A549 (cell line): Measurements from ENCODE around the gene OTUD4. TPM values are rescaled to one million over a fixed set of nuclear protein-coding genes. Genes with fewer than 3 reads are reported as not detected.

ENCODE experiments used
- ATAC-seq, 2 experiments: fragments of 200-7000 bp in 1 of 2; fragments of >200 bp in 1 of 2; cut with Nextera tagmentation in 1 of 2; cut with Tn5 transposase in 1 of 2; 3 replicates each; pipeline versions ENCODE4 v1.8.0 to v1.9.1; 2018 to 2020; ENCODE audit warnings: mild to moderate bottlenecking in 1 of 2, moderate library complexity in 1 of 2
- CTCF ChIA-PET: fragments of 300-600 bp; sonication (Branson Sonifier 250); formaldehyde crosslinking; extraction: SDS; loops from one replicate; lab custom pipeline; 2021; ENCODE audit warnings: antibody characterized with exemption, inconsistent platforms; lab: Yijun Ruan, JAX
- POLR2A ChIA-PET: fragments of 350-600 bp; formaldehyde crosslinking; extraction: SDS; loops from one replicate; lab custom pipeline; 2021; ENCODE audit warnings: antibody characterized with exemption, inconsistent platforms; lab: Yijun Ruan, JAX
- DNase-seq, 2 experiments: peaks; one replicate each; pipeline versions ENCODE4 v3.0.0 to v3.0.0-alpha.2; 2011 to 2016; ENCODE audit warnings: low read depth in 1 of 2, low spot score in 1 of 2
- FAIRE-seq: peaks from 2 replicates; lab custom pipeline; 2011; peaks lifted over from hg19 to GRCh38; lab: Jason Lieb, UNC
- H3K27ac ChIP-seq, 2 experiments: fragments of >200 bp; sonication (Bioruptor Twin); formaldehyde crosslinking; 3 replicates each; pipeline ENCODE4 v1.5.1; 2016 to 2017
- H3K4me1 ChIP-seq: fragments of >200 bp; sonication (Bioruptor Twin); formaldehyde crosslinking; 3 replicates; pipeline ENCODE4 v1.6.1; 2016
- H3K4me2 ChIP-seq: fragments of >200 bp; sonication (Bioruptor Twin); formaldehyde crosslinking; 3 replicates; pipeline ENCODE4 v1.6.1; 2016
- H3K4me3 ChIP-seq: fragments of >200 bp; sonication (Bioruptor Twin); formaldehyde crosslinking; 3 replicates; pipeline ENCODE4 v1.5.1; 2016
- H3K9me3 ChIP-seq: fragments of >200 bp; sonication (Bioruptor Twin); formaldehyde crosslinking; 3 replicates; pipeline ENCODE4 v1.6.1; 2016
- ATOH8 ChIP-seq: fragments of 250-450 bp; sonication (Bioruptor Pico); IDR thresholded peaks from 2 replicates; pipeline ENCODE4 v1.5.0; 2020; ENCODE audit warnings: low read depth, mild to moderate bottlenecking, moderate library complexity
- BHLHE40 ChIP-seq: IDR thresholded peaks from 2 replicates; pipeline ENCODE4 v1.6.1; 2012; ENCODE audit warnings: low read depth, low read length, inconsistent platforms
- CBX2 ChIP-seq: fragments of 200-600 bp; sonication (generic); IDR thresholded peaks from 2 replicates; pipeline ENCODE4 v1.6.1; 2016; ENCODE audit warnings: low read depth, mild to moderate bottlenecking, borderline replicate concordance
- CEBPB ChIP-seq, 2 experiments: fragments of >200 bp in 1 of 2; sonication (Bioruptor Twin) in 1 of 2; formaldehyde crosslinking in 1 of 2; IDR thresholded peaks; 2 replicates each; pipeline ENCODE4 v1.6.1; 2012 to 2016
- CHD4 ChIP-seq: fragments of 200-600 bp; sonication (generic); IDR thresholded peaks from 2 replicates; pipeline ENCODE4 v1.6.1; 2016; ENCODE audit warnings: antibody characterized with exemption, mild to moderate bottlenecking, borderline replicate concordance
- EHF ChIP-seq: fragments of 250-450 bp; sonication (Bioruptor Pico); IDR thresholded peaks from 2 replicates; pipeline ENCODE4 v1.5.0; 2020; ENCODE audit warnings: mild to moderate bottlenecking
- EP300 ChIP-seq, 2 experiments: fragments of >200 bp; sonication (Bioruptor Twin); formaldehyde crosslinking; IDR thresholded peaks; 2 replicates in 1 of 2; 3 replicates in 1 of 2; pipeline ENCODE4 v1.6.1; 2016 to 2017
- FOSB ChIP-seq: fragments of 250-450 bp; sonication (Bioruptor Pico); IDR thresholded peaks from 2 replicates; pipeline ENCODE4 v1.5.0; 2020; ENCODE audit warnings: mild to moderate bottlenecking, moderate library complexity
- FOXS1 ChIP-seq: fragments of 250-450 bp; sonication (Bioruptor Pico); IDR thresholded peaks from 2 replicates; pipeline ENCODE4 v1.5.0; 2020; ENCODE audit warnings: mild to moderate bottlenecking, moderate library complexity
- HEYL ChIP-seq: fragments of 250-450 bp; sonication (Bioruptor Pico); IDR thresholded peaks from 2 replicates; pipeline ENCODE4 v1.8.0; 2021; ENCODE audit warnings: mild to moderate bottlenecking, moderate library complexity
- HMGXB4 ChIP-seq: fragments of 250-450 bp; sonication (Bioruptor Pico); IDR thresholded peaks from 2 replicates; pipeline ENCODE4 v1.5.0; 2021; ENCODE audit warnings: mild to moderate bottlenecking, moderate library complexity, borderline replicate concordance
- HOXA7 ChIP-seq: fragments of 250-450 bp; sonication (Bioruptor Pico); IDR thresholded peaks from 2 replicates; pipeline ENCODE4 v1.5.0; 2020; ENCODE audit warnings: mild to moderate bottlenecking, moderate library complexity
- HOXB5 ChIP-seq: fragments of 250-450 bp; sonication (Bioruptor Pico); IDR thresholded peaks from 2 replicates; pipeline ENCODE4 v1.5.0; 2020; ENCODE audit warnings: mild to moderate bottlenecking, moderate library complexity
- JUN ChIP-seq, 2 experiments: fragments of >200 bp; sonication (Bioruptor Twin); formaldehyde crosslinking; IDR thresholded peaks; 2 replicates in 1 of 2; 3 replicates in 1 of 2; pipeline ENCODE4 v1.6.1; 2016 to 2017
- MAFK ChIP-seq: fragments of 450-650 bp; IDR thresholded peaks from 2 replicates; pipeline ENCODE4 v1.6.1; 2014; ENCODE audit not compliant: partially characterized antibody
- MYC ChIP-seq: IDR thresholded peaks from 2 replicates; pipeline ENCODE4 v1.6.1; 2012; ENCODE audit warnings: mild to moderate bottlenecking, inconsistent platforms, low read length, improper control_type of control experiment, borderline replicate concordance
- PBX3 ChIP-seq: IDR thresholded peaks from 2 replicates; pipeline ENCODE4 v1.6.1; 2012
- REST ChIP-seq: fragments of 200-600 bp; sonication (generic); IDR thresholded peaks from 2 replicates; pipeline ENCODE4 v1.6.1; 2016; ENCODE audit warnings: antibody characterized with exemption, mild to moderate bottlenecking, moderate library complexity
- RNF2 ChIP-seq: fragments of 200-600 bp; sonication (generic); IDR thresholded peaks from 2 replicates; pipeline ENCODE4 v1.6.1; 2016; ENCODE audit warnings: low read depth, mild to moderate bottlenecking, antibody characterized with exemption, moderate library complexity, borderline replicate concordance
- TP53 ChIP-seq: fragments of 250-450 bp; sonication (Bioruptor Pico); IDR thresholded peaks from 2 replicates; pipeline ENCODE4 v1.5.0; 2021; ENCODE audit warnings: mild to moderate bottlenecking, moderate library complexity
- WGBS: methylation state at CpG from one replicate; pipeline ENCODE4 v1.1.6; 2017; ENCODE audit errors: missing lambda C conversion rate; 5-methylcytosine and 5-hydroxymethylcytosine counted together
- polyA plus RNA-seq, 4 experiments: library from polyadenylated mRNA; depleted of rRNA in 3 of 4; stranded (reverse); fragments of >200 nt; fragmentation: RNase III in 1 of 4; extraction: RNeasy Plus Mini Kit Qiagen cat#74134 plus additional on column Dnase treatment in 1 of 4; gene quantifications; 2 replicates in 3 of 4; 3 replicates in 1 of 4; pipeline ENCODE4 v1.2.3, GENCODE V29; 2011 to 2017

OTUD4 gene
- polyA plus RNA-seq, 2 of the 4 experiments (the other 2 are of a cell fraction), result 11.5 to 34.8 TPM

- DNase-seq, result no peak
- peaks cover 13% of the 10 kb centered on the region; the same call in 2 of the 3 replicates for H3K4me1 ChIP-seq
- 83% methylated on average over 9 of the region's 9 CpGs for WGBS
- no peak for TF ChIP-seq CHD4
- no peak for TF ChIP-seq TP53 (CRISPR knock-in tag)
- TF ChIP-seq FOXS1 (CRISPR knock-in tag), result no peak
- no peak for TF ChIP-seq EHF
- TF ChIP-seq FOSB (CRISPR knock-in tag), result no peak
- no peak for TF ChIP-seq EP300 (IDR thresholded peaks at IDR 0.05)
- no peak for TF ChIP-seq MAFK
- no peak for TF ChIP-seq HMGXB4 (CRISPR knock-in tag)
- TF ChIP-seq MYC, result no peak
- no peak for TF ChIP-seq HEYL
- no peak for TF ChIP-seq RNF2
- no peak for TF ChIP-seq CEBPB (IDR thresholded peaks at IDR 0.05)
- TF ChIP-seq CBX2, result no peak
- TF ChIP-seq JUN (IDR thresholded peaks at IDR 0.05), result no peak
- no peak for TF ChIP-seq HOXA7
- no peak for TF ChIP-seq PBX3
- TF ChIP-seq ATOH8, result no peak
- H3K4me3 ChIP-seq, result peak overlapping the region; percentile 65; the same call in 1 of the 3 replicates
- ATAC-seq, result no peak
- no peaks in the 10 kb centered on the region for H3K9me3 ChIP-seq
- H3K4me2 ChIP-seq, result peak overlapping the region; percentile 79
- ChIA-PET CTCF (interaction anchor here (0.7 kb wide), 1 partner anchor 60 kb away, joined by 3 read pairs; no protein-coding TSS in a partner anchor), POLR2A (no interaction called here)
- no peak overlapping the region; a peak in 1 of 6 replicates for H3K27ac ChIP-seq
- no peak for FAIRE-seq
Observed at GRCh38 chr4:145176641-145177432, 3.6 kb downstream of the OTUD4 start.

- no peaks in the 10 kb centered on the region for H3K9me3 ChIP-seq
- DNase-seq, result no peak
- no peak overlapping the region for H3K4me3 ChIP-seq
- CTCF ChIA-PET, result no interaction called here
- no peak overlapping the region for H3K27ac ChIP-seq
- WGBS, result 92% methylated on average over 1 of the region's 1 CpG
- no peak overlapping the region for H3K4me2 ChIP-seq
- POLR2A ChIA-PET, result no interaction called here
- TF ChIP-seq MAFK, result no peak
- no peak for TF ChIP-seq ATOH8
- TF ChIP-seq REST, result no peak
- no peak for TF ChIP-seq BHLHE40
- no peak for TF ChIP-seq HOXB5
- TF ChIP-seq MYC, result no peak
- peaks cover 4% of the 10 kb centered on the region; the same call in 1 of the 3 replicates for H3K4me1 ChIP-seq
- no peak for FAIRE-seq
- no peak for ATAC-seq
Observed at GRCh38 chr4:145171911-145172310, 8.5 kb downstream of the OTUD4 start.
